Liver (tissue), 9 donors: Measurements from ENCODE around the gene COL5A1. TPM values are rescaled to one million over a fixed set of nuclear protein-coding genes. Genes with fewer than 3 reads are reported as not detected.

ENCODE experiments used
- DNase-seq: peaks from one replicate; pipeline ENCODE4 v3.0.0-alpha.2; 2017; ENCODE audit warnings: low spot score
- H3K27ac ChIP-seq, 2 donors: one replicate each; pipeline ENCODE4 v1.7.0; 2013; ENCODE audit warnings: inconsistent platforms in 2 of 2, low read length in 2 of 2, control low read depth in 1 of 2, low read depth in 1 of 2, mild to moderate bottlenecking in 1 of 2
- H3K27me3 ChIP-seq, 4 donors: one replicate each; pipeline versions ENCODE4 v1.6.1 to v1.7.0; 2013; ENCODE audit warnings: low read length in 3 of 4, inconsistent platforms in 1 of 4, mild to moderate bottlenecking in 1 of 4, moderate library complexity in 1 of 4; ENCODE audit not compliant: control insufficient read depth in 4 of 4, insufficient read depth in 4 of 4
- H3K36me3 ChIP-seq, 4 donors: one replicate each; pipeline versions ENCODE4 v1.6.1 to v1.7.0; 2013; ENCODE audit warnings: low read length in 3 of 4, mild to moderate bottlenecking in 3 of 4, low read depth in 1 of 4, moderate library complexity in 1 of 4; ENCODE audit not compliant: control insufficient read depth in 4 of 4, insufficient read depth in 3 of 4
- H3K4me1 ChIP-seq, 4 donors: one replicate each; pipeline versions ENCODE4 v1.6.1 to v1.7.0; 2013; ENCODE audit warnings: low read length in 3 of 4, mild to moderate bottlenecking in 3 of 4, moderate library complexity in 1 of 4; ENCODE audit not compliant: control insufficient read depth in 4 of 4, insufficient read depth in 4 of 4
- H3K4me3 ChIP-seq, 3 donors: one replicate each; pipeline versions ENCODE4 v1.6.1 to v1.7.0; 2013; ENCODE audit warnings: low read length in 3 of 3, control low read depth in 1 of 3, low read depth in 1 of 3, mild to moderate bottlenecking in 1 of 3
- H3K9ac ChIP-seq, 2 donors: one replicate each; pipeline ENCODE4 v1.7.0; 2013; ENCODE audit warnings: low read length in 2 of 2, mild to moderate bottlenecking in 2 of 2, moderate library complexity in 2 of 2, control low read depth in 1 of 2, low read depth in 1 of 2
- H3K9me3 ChIP-seq, 4 donors: one replicate each; pipeline versions ENCODE4 v1.6.1 to v1.7.0; 2013; ENCODE audit warnings: low read length in 3 of 4; ENCODE audit not compliant: control insufficient read depth in 4 of 4
- EGR1 ChIP-seq, 2 donors: IDR thresholded peaks; 2 replicates each; pipeline ENCODE4 v1.6.1; 2016 to 2018; ENCODE audit warnings: antibody characterized with exemption in 2 of 2, low read depth in 2 of 2
- FOXA1 ChIP-seq: IDR thresholded peaks from 2 replicates; pipeline ENCODE4 v1.6.1; 2016; ENCODE audit warnings: antibody characterized with exemption
- FOXA2 ChIP-seq: IDR thresholded peaks from 2 replicates; pipeline ENCODE4 v1.6.1; 2016; ENCODE audit warnings: antibody characterized with exemption
- GABPA ChIP-seq, 2 donors: IDR thresholded peaks in 1 of 2; conservative IDR thresholded peaks in 1 of 2; 2 replicates each; pipeline ENCODE4 v1.6.1; 2016; ENCODE audit warnings: antibody characterized with exemption in 2 of 2, mild to moderate bottlenecking in 1 of 2, moderate library complexity in 1 of 2
- HNF4A ChIP-seq, 2 donors: conservative IDR thresholded peaks; 2 replicates each; pipeline ENCODE4 v1.6.1; 2016; ENCODE audit warnings: antibody characterized with exemption in 2 of 2, mild to moderate bottlenecking in 2 of 2
- HNF4G ChIP-seq: IDR thresholded peaks from 2 replicates; pipeline ENCODE4 v1.6.1; 2016; ENCODE audit warnings: antibody characterized with exemption
- JUND ChIP-seq, 2 donors: IDR thresholded peaks; 2 replicates each; pipeline ENCODE4 v1.6.1; 2016; ENCODE audit warnings: antibody characterized with exemption in 2 of 2
- NR2F2 ChIP-seq: IDR thresholded peaks from 2 replicates; pipeline ENCODE4 v1.6.1; 2016; ENCODE audit warnings: antibody characterized with exemption
- RAD21 ChIP-seq, 2 donors: IDR thresholded peaks; 2 replicates each; pipeline ENCODE4 v1.6.1; 2016; ENCODE audit warnings: antibody characterized with exemption in 2 of 2, mild to moderate bottlenecking in 2 of 2
- REST ChIP-seq: IDR thresholded peaks from 2 replicates; pipeline ENCODE4 v1.6.1; 2016; ENCODE audit warnings: antibody characterized with exemption, mild to moderate bottlenecking
- RXRA ChIP-seq, 2 donors: IDR thresholded peaks; 2 replicates each; pipeline ENCODE4 v1.6.1; 2017 to 2018; ENCODE audit warnings: antibody characterized with exemption in 2 of 2, mild to moderate bottlenecking in 1 of 2
- SP1 ChIP-seq: IDR thresholded peaks from 2 replicates; pipeline ENCODE4 v1.6.1; 2018; ENCODE audit warnings: antibody characterized with exemption, mild to moderate bottlenecking
- TAF1 ChIP-seq: conservative IDR thresholded peaks from 2 replicates; pipeline ENCODE4 v1.6.1; 2016; ENCODE audit warnings: antibody characterized with exemption, mild to moderate bottlenecking
- YY1 ChIP-seq: IDR thresholded peaks from 2 replicates; pipeline ENCODE4 v1.6.1; 2016; ENCODE audit warnings: antibody characterized with exemption, mild to moderate bottlenecking
- WGBS: extraction: QIAGEN DNeasy Blood & Tissue Kit; methylation state at CpG from one replicate; pipeline ENCODE4 v1.1.7; 2013; 5-methylcytosine and 5-hydroxymethylcytosine counted together
- polyA plus RNA-seq, 2 donors: library from polyadenylated mRNA; stranded (reverse) in 1 of 2; unstranded in 1 of 2; fragments of 200-250 nt in 1 of 2; fragments of >200 nt in 1 of 2; fragmentation: Nextera tagmentation in 1 of 2; extraction: Ambion mirVana in 1 of 2; gene quantifications; one replicate each; pipeline versions ENCODE4 v1.2.1 to v1.2.3, GENCODE V29; 2013 to 2015
- total RNA-seq, 2 donors: library from RNA; depleted of rRNA; stranded (reverse); fragments of >200 nt; gene quantifications; one replicate each; pipeline ENCODE4 v1.2.3, GENCODE V29; 2014
- TF ChIP-seq, protein P1 (sequence below): fragments of 150-350 bp; IDR thresholded peaks from 2 replicates; pipeline ENCODE4 v1.5.1; 2017; ENCODE audit warnings: improper control_type of control experiment, low read depth, low read length; ENCODE audit not compliant: missing input control
- TF ChIP-seq, protein P2 (sequence below): IDR thresholded peaks from 2 replicates; pipeline ENCODE4 v1.6.1; 2016; ENCODE audit warnings: antibody characterized with exemption
- TF ChIP-seq, protein P3 (sequence below): IDR thresholded peaks from 2 replicates; pipeline ENCODE4 v1.6.1; 2016; ENCODE audit warnings: antibody characterized with exemption
- TF ChIP-seq, protein P4 (sequence below): IDR thresholded peaks from 2 replicates; pipeline ENCODE4 v1.6.1; 2016; ENCODE audit warnings: antibody characterized with exemption
- donor health status: healthy.
- donor health status: healthy.
- donor health status: healthy.
- donor health status: healthy.
- donor health status: healthy.

COL5A1 gene
- total and polyA plus RNA-seq, 4 donors, result 0.67 to 15.6 (median 11.2) TPM

DNA sequence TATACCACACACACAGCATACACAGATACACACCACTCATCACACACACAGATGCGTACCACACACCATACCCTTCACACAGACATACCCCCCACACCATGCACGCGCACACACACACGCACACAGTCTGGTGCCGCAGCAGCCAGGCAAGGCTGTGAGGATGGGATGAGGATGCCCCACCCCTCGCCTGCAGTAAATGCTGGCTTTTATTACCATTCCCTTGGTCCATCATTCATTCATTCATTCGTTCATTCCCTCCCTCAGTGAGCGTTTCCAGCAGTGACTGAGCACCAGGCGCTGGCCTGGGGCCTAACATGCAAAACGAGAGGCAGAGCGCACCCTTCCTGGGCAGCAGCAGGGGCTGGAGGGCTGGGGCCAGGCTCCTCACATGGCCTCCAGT, 187.3 kb downstream of the COL5A1 start:
- H3K27ac ChIP-seq, result no peak overlapping the region
- 86% methylated on average over 11 of the region's 11 CpGs for WGBS

More for the DNA sequence above, 187.3 kb downstream of the COL5A1 start:
- Histone ChIP-seq H3K36me3 (no peaks in the 10 kb centered on the region), H3K4me3 (no peak overlapping the region), H3K27me3 (no peaks in the 10 kb centered on the region), H3K4me1 (no peaks in the 10 kb centered on the region), H3K9me3 (no peaks in the 10 kb centered on the region), H3K9ac (no peak overlapping the region)
- no peak for DNase-seq
- TF ChIP-seq, protein P1, sequence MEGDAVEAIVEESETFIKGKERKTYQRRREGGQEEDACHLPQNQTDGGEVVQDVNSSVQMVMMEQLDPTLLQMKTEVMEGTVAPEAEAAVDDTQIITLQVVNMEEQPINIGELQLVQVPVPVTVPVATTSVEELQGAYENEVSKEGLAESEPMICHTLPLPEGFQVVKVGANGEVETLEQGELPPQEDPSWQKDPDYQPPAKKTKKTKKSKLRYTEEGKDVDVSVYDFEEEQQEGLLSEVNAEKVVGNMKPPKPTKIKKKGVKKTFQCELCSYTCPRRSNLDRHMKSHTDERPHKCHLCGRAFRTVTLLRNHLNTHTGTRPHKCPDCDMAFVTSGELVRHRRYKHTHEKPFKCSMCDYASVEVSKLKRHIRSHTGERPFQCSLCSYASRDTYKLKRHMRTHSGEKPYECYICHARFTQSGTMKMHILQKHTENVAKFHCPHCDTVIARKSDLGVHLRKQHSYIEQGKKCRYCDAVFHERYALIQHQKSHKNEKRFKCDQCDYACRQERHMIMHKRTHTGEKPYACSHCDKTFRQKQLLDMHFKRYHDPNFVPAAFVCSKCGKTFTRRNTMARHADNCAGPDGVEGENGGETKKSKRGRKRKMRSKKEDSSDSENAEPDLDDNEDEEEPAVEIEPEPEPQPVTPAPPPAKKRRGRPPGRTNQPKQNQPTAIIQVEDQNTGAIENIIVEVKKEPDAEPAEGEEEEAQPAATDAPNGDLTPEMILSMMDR, result no peak
- TF ChIP-seq GABPA (IDR thresholded peaks at IDR 0.05 in 1 of 2, conservative IDR thresholded peaks at IDR 0.05 in 1 of 2) (no peak), SP1 (no peak), YY1 (no peak), FOXA2 (no peak), RAD21 (IDR thresholded peaks at IDR 0.05) (no peak), HNF4G (no peak), EGR1 (IDR thresholded peaks at IDR 0.05; ENCODE audit: low read depth in 2 of 2) (no peak), NR2F2 (no peak), TAF1 (no peak), HNF4A (conservative IDR thresholded peaks at IDR 0.05) (no peak), FOXA1 (no peak), RXRA (IDR thresholded peaks at IDR 0.05) (no peak), REST (no peak), JUND (IDR thresholded peaks at IDR 0.05) (no peak)
- TF ChIP-seq, protein P2, sequence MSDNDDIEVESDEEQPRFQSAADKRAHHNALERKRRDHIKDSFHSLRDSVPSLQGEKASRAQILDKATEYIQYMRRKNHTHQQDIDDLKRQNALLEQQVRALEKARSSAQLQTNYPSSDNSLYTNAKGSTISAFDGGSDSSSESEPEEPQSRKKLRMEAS, result no peak
- TF ChIP-seq, protein P3, sequence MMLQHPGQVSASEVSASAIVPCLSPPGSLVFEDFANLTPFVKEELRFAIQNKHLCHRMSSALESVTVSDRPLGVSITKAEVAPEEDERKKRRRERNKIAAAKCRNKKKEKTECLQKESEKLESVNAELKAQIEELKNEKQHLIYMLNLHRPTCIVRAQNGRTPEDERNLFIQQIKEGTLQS, result no peak
- TF ChIP-seq, protein P4, sequence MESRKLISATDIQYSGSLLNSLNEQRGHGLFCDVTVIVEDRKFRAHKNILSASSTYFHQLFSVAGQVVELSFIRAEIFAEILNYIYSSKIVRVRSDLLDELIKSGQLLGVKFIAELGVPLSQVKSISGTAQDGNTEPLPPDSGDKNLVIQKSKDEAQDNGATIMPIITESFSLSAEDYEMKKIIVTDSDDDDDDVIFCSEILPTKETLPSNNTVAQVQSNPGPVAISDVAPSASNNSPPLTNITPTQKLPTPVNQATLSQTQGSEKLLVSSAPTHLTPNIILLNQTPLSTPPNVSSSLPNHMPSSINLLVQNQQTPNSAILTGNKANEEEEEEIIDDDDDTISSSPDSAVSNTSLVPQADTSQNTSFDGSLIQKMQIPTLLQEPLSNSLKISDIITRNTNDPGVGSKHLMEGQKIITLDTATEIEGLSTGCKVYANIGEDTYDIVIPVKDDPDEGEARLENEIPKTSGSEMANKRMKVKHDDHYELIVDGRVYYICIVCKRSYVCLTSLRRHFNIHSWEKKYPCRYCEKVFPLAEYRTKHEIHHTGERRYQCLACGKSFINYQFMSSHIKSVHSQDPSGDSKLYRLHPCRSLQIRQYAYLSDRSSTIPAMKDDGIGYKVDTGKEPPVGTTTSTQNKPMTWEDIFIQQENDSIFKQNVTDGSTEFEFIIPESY, result no peak
